GM21367 (cell line): Measurements from ENCODE around the gene KRTAP10-8.
"Not testable (repeated sequence)": the region's sequence is repeated elsewhere in the genome, so short reads cannot be mapped to it uniquely, and the experiment has no call there.

Experiments
- ATAC-seq: cut with Tn5 transposase; IDR thresholded peaks from one replicate; pipeline ENCODE4 v1.9.1; 2021; ENCODE audit not compliant: unreplicated experiment

Gene KRTAP10-8

GRCh38 chr21:44643741-44644310 lies 31.9 kb downstream of the KRTAP10-8 start:
- no peak for ATAC-seq

GRCh38 chr21:44644878-44645277 lies 33.0 kb downstream of the KRTAP10-8 start:
- ATAC-seq, result no peak

- ATAC-seq, result not testable (repeated sequence)
Observed at GRCh38 chr21:44646366-44647221, 34.7 kb downstream of the KRTAP10-8 start, which contains the start of gene KRTAP10-11. Gene KRTAP10-11, plus strand, starts transcription at chr21:44646414. Its CDS starts 45 bp downstream, at chr21:44646459.

- ATAC-seq, result no peak
Observed at GRCh38 chr21:44647222-44647552, 35.3 kb downstream of the KRTAP10-8 start.

GRCh38 chr21:44648557-44649311 lies 36.9 kb downstream of the KRTAP10-8 start:
- ATAC-seq, result no peak

- ATAC-seq, result no peak
Observed at GRCh38 chr21:44649521-44650100, 37.7 kb downstream of the KRTAP10-8 start.

- ATAC-seq, result no peak
Observed at GRCh38 chr21:44650265-44650972, 38.5 kb downstream of the KRTAP10-8 start.

GRCh38 chr21:44650973-44651675 lies 39.2 kb downstream of the KRTAP10-8 start:
- no peak for ATAC-seq

- ATAC-seq, result no peak
Observed at GRCh38 chr21:44653123-44653522, 41.2 kb downstream of the KRTAP10-8 start.

GRCh38 chr21:44653656-44654575 lies 42.0 kb downstream of the KRTAP10-8 start:
- no peak for ATAC-seq

- no peak for ATAC-seq
Observed at GRCh38 chr21:44654576-44655175, 42.8 kb downstream of the KRTAP10-8 start, which contains the start of gene KRTAP12-4. Gene KRTAP12-4, minus strand, starts transcription at chr21:44654659. Its CDS starts 45 bp downstream, at chr21:44654614.

- ATAC-seq, result no peak
Observed at GRCh38 chr21:44656868-44657267, 45.0 kb downstream of the KRTAP10-8 start.

GRCh38 chr21:44657635-44658540 lies 46.0 kb downstream of the KRTAP10-8 start, which contains the start of gene KRTAP12-3:
Gene KRTAP12-3, plus strand, starts transcription at chr21:44657932. Its CDS starts 48 bp downstream, at chr21:44657980.
- no peak for ATAC-seq

GRCh38 chr21:44658541-44658910 lies 46.6 kb downstream of the KRTAP10-8 start:
- ATAC-seq, result no peak

GRCh38 chr21:44658913-44659595 lies 47.2 kb downstream of the KRTAP10-8 start:
- no peak for ATAC-seq

- ATAC-seq, result not testable (repeated sequence)
Observed at GRCh38 chr21:44661567-44661966, 49.7 kb downstream of the KRTAP10-8 start.
